IPS DF 4.7 (cell line): Measurements from ENCODE around the gene TMEM219.

ENCODE experiments used
- DNase-seq: peaks from one replicate; pipeline ENCODE4 v3.0.0-alpha.2; 2013; ENCODE audit warnings: low spot score; ENCODE audit errors: extremely low read depth

The TMEM219 gene

GRCh38 chr16:29978564-29979270 is 16.8 kb downstream of the TMEM219 start:
- DNase-seq: no peak

- DNase-seq: no peak
Measured at GRCh38 chr16:29982560-29983419, 20.9 kb downstream of the TMEM219 start.

GRCh38 chr16:29983420-29984136 is 21.7 kb downstream of the TMEM219 start:
- DNase-seq: no peak

GRCh38 chr16:29984137-29984763 is 22.4 kb downstream of the TMEM219 start:
- DNase-seq: no peak

GRCh38 chr16:29984764-29985147 is 22.9 kb downstream of the TMEM219 start:
- no peak for DNase-seq

GRCh38 chr16:29985271-29985811 is 23.5 kb downstream of the TMEM219 start:
- DNase-seq: no peak

GRCh38 chr16:29986231-29986630 is 24.4 kb downstream of the TMEM219 start:
- no peak for DNase-seq

- DNase-seq: no peak
Measured at GRCh38 chr16:29986931-29987330, 25.1 kb downstream of the TMEM219 start.

- no peak for DNase-seq
Measured at GRCh38 chr16:29987371-29988085, 25.6 kb downstream of the TMEM219 start.

- no peak for DNase-seq
Measured at GRCh38 chr16:29988346-29989075, 26.6 kb downstream of the TMEM219 start.

- no peak for DNase-seq
Measured at GRCh38 chr16:29989111-29989858, 27.4 kb downstream of the TMEM219 start.

GRCh38 chr16:29990034-29990433 is 28.2 kb downstream of the TMEM219 start:
- DNase-seq: no peak

GRCh38 chr16:29990883-29991570 is 29.1 kb downstream of the TMEM219 start:
- DNase-seq: no peak

GRCh38 chr16:29991571-29991904 is 29.7 kb downstream of the TMEM219 start:
- no peak for DNase-seq

- no peak for DNase-seq
Measured at GRCh38 chr16:29992344-29992967, 30.6 kb downstream of the TMEM219 start.

- DNase-seq: no peak
Measured at GRCh38 chr16:29993191-29993902, 31.5 kb downstream of the TMEM219 start.

GRCh38 chr16:29993903-29994599 is 32.2 kb downstream of the TMEM219 start:
- DNase-seq: no peak
